HEK293 (cell line): ENCODE measurements around the gene CCDC78.

Source experiments
- CTCF ChIP-seq: fragments of 450-650 bp; formaldehyde crosslinking; IDR thresholded peaks from 2 replicates; pipeline ENCODE4 v1.5.1; 2016; ENCODE audit warnings: missing biosample characterization, missing genetic modification characterization
- YY1 ChIP-seq: fragments of 450-650 bp; formaldehyde crosslinking; IDR thresholded peaks from 2 replicates; pipeline ENCODE4 v1.5.1; 2018; ENCODE audit warnings: missing biosample characterization, missing genetic modification characterization
- ZBTB7A ChIP-seq: fragments of 450-650 bp; formaldehyde crosslinking; IDR thresholded peaks from 2 replicates; pipeline ENCODE4 v1.5.1; 2016; ENCODE audit warnings: low read depth, missing biosample characterization, missing genetic modification characterization
- ZNF549 ChIP-seq: fragments of 450-650 bp; IDR thresholded peaks from 2 replicates; pipeline ENCODE4 v1.5.1; 2018; ENCODE audit warnings: missing biosample characterization, missing genetic modification characterization, mild to moderate bottlenecking, inconsistent platforms, moderate library complexity
- ZNF645 ChIP-seq: fragments of 450-650 bp; formaldehyde crosslinking; IDR thresholded peaks from 2 replicates; pipeline ENCODE4; 2016; ENCODE audit warnings: missing biosample characterization, missing genetic modification characterization

DNA sequence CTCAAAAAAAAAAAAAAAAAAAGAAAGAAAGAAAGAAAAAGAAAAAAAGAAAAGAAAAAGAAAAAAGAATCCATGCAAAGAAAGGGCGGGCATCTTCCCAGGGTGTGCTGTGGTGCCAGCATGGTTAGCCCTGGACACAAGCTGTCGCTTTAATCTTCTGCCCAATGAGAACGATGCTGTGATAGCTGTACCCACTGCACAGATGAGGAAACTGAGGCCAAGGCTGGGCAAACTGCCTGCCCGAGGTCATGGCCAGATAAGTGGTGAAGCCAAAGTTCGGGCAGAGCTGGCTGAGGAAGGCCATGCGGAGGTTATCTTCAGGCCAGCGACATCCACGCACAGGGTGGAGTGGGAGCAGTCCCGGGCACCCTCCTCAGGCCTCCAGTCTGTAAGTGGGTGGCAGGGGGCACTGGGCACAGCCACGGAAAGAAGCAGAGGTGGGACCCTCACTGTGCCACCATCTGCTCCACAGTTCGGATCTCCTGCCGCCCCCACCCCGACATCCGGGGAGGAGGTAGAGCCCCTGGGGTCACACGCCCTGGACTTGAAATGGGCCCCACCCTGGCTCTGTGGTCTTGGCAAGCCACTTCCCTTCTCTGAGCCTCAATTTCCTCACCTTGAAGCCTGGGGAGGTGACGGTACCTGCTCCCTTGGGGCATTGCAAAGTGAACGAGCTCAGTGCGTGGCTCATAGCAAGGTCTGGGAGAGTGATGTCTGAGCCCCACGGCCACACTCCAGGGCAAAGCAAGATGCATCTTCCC lies 27.2 kb downstream of the CCDC78 start:
- TF ChIP-seq ZNF549 (tag by site-specific recombination) (no peak), YY1 (tag by site-specific recombination) (no peak), ZBTB7A (no peak), CTCF (tag by site-specific recombination) (no peak), ZNF645 (no peak)
